Measurements from ENCODE around the gene ACTL8.
A peak's percentile ranks its signal among the peaks of the same experiment; 100 is the strongest.

The ACTL8 gene

DNA sequence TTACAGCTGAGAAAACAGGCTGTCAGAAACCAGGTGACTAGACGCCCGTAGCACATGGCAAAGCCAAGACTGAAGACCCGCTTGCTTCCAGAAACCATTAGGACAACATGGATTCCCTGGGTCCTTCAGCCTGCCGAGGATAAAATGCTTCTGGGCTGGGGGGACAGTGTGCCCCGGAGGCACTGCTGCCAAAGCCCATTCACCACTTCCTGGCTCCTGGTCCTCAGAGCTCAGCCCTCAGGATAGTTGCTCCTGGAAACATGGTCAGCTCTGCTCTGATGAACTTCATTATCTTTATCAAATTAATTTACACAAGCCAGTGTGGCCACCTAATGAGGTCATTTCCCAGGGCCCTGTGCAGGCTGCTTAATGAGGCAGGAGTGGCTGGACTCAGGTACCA is 41.1 kb upstream of the ACTL8 start:
- TF ChIP-seq, protein P1, sequence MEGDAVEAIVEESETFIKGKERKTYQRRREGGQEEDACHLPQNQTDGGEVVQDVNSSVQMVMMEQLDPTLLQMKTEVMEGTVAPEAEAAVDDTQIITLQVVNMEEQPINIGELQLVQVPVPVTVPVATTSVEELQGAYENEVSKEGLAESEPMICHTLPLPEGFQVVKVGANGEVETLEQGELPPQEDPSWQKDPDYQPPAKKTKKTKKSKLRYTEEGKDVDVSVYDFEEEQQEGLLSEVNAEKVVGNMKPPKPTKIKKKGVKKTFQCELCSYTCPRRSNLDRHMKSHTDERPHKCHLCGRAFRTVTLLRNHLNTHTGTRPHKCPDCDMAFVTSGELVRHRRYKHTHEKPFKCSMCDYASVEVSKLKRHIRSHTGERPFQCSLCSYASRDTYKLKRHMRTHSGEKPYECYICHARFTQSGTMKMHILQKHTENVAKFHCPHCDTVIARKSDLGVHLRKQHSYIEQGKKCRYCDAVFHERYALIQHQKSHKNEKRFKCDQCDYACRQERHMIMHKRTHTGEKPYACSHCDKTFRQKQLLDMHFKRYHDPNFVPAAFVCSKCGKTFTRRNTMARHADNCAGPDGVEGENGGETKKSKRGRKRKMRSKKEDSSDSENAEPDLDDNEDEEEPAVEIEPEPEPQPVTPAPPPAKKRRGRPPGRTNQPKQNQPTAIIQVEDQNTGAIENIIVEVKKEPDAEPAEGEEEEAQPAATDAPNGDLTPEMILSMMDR (IDR thresholded peaks at IDR 0.05; ENCODE audit: control insufficient read depth, insufficient read depth, low read depth, low read length, missing control alignments): no peak
- no peak for DNase-seq (ENCODE audit: low read depth)
- H3K4me3 ChIP-seq (ENCODE audit: control insufficient read depth, low read depth, low read length): no peak overlapping the region

- no peak for DNase-seq (ENCODE audit: low read depth)
- TF ChIP-seq, protein P1 (IDR thresholded peaks at IDR 0.05; ENCODE audit: control insufficient read depth, insufficient read depth, low read depth, low read length, missing control alignments): no peak
Observed at GRCh38 chr1:17717594-17718535, 37.3 kb upstream of the ACTL8 start.

GRCh38 chr1:17719874-17720273 is 35.3 kb upstream of the ACTL8 start:
- H3K4me3 ChIP-seq (ENCODE audit: control insufficient read depth, low read depth, low read length): no peak overlapping the region
- TF ChIP-seq, protein P1 (IDR thresholded peaks at IDR 0.05; ENCODE audit: control insufficient read depth, insufficient read depth, low read depth, low read length, missing control alignments): no peak
- DNase-seq (ENCODE audit: low read depth): peak; percentile 18

More at GRCh38 chr1:17717594-17718535, 37.3 kb upstream of the ACTL8 start:
- H3K4me3 ChIP-seq (ENCODE audit: control insufficient read depth, low read depth, low read length): no peak overlapping the region

- TF ChIP-seq, protein P1 (IDR thresholded peaks at IDR 0.05; ENCODE audit: control insufficient read depth, insufficient read depth, low read depth, low read length, missing control alignments): no peak
- no peak overlapping the region for H3K4me3 ChIP-seq (ENCODE audit: control insufficient read depth, low read depth, low read length)
- DNase-seq (ENCODE audit: low read depth): no peak
Observed at GRCh38 chr1:17721444-17721843, 33.7 kb upstream of the ACTL8 start.

DNA sequence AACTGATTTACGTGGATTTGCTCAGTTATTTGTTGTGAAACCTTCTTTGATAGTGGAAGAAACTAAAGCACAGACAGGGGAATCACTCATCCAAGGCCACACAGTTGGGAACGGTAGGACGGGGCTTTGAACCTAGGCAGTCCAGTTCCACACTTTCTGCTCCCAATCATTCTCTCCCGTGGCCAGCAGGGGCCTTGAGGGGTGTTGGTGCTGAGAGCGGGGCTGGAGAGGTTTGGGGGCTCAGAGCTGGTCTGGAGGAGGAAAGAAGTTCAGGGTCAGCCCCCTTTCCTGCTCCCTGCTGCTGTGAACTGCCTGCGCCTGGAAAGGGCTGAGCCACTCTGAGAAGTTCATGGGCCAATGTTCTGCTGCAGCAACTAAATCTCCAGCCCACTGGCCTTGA is 31.4 kb upstream of the ACTL8 start:
- H3K4me3 ChIP-seq (ENCODE audit: control insufficient read depth, low read depth, low read length): no peak overlapping the region
- TF ChIP-seq, protein P1 (IDR thresholded peaks at IDR 0.05; ENCODE audit: control insufficient read depth, insufficient read depth, low read depth, low read length, missing control alignments): peak; percentile 34
- no peak for DNase-seq (ENCODE audit: low read depth)

GRCh38 chr1:17724150-17724549 is 31.0 kb upstream of the ACTL8 start:
- no peak overlapping the region for H3K4me3 ChIP-seq (ENCODE audit: control insufficient read depth, low read depth, low read length)
- no peak for DNase-seq (ENCODE audit: low read depth)
- TF ChIP-seq, protein P1 (IDR thresholded peaks at IDR 0.05; ENCODE audit: control insufficient read depth, insufficient read depth, low read depth, low read length, missing control alignments): no peak

Measured in AG09309 (cell line).